ENCODE data around the gene SLC26A5. TPM values are rescaled to one million over a fixed set of nuclear protein-coding genes. Genes with fewer than 3 reads are reported as not detected.

Gene SLC26A5
- total and polyA plus RNA-seq, 10 of the 15 experiments (the other 5 are each of a cell fraction or from before 2014, with no cell fraction given): 0.03 TPM; not detected in 9

DNA sequence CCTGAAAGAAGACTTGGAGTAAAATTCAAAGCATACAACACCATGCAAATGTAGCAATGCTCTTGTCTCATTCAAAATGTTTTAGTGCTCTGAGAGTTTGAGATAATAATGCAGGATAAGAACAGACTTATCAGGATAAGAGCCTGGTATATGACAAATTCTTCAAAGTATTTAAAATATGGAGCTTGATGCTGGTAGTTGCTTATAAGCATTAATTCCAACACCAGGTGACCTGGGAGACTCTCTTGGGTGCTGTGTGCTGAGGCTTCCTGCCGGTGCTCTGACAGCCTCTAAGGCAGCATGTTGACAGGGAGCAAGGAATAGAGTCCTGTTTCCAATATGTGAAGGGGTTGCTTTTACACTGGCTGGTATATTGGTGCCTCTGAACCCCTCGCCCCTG, 34.8 kb upstream of the SLC26A5 start:
- in situ Hi-C loops (cut with MboI): no loop called here
- H2AFZ ChIP-seq (ENCODE audit: control insufficient read depth, low read depth, low read length): no peak overlapping the region
- H3K79me2 ChIP-seq (ENCODE audit: control insufficient read depth, insufficient read depth, low read length): no peaks in the 10 kb centered on the region
- H3K27me3 ChIP-seq (replicated peaks in 1 of 2; ENCODE audit: control insufficient read depth in 2 of 2, insufficient read depth in 2 of 2, low read length in 1 of 2): no peaks in the 10 kb centered on the region; a peak in 1 of 4 replicates
- no peaks in the 10 kb centered on the region for H3K4me1 ChIP-seq (ENCODE audit: control insufficient read depth, insufficient read depth, low read length)
- ChIA-PET CTCF (no interaction called here), SMC1A (ENCODE audit: uncharacterized antibody, unreplicated experiment) (no interaction called here), POLR2A (no interaction called here), RAD21 (ENCODE audit: unreplicated experiment) (no interaction called here)
- 0% methylated on average over 2 of the region's 2 CpGs for WGBS (ENCODE audit: insufficient coverage, insufficient replicate concordance, low lambda C conversion rate, missing lambda C conversion rate)
- no peak overlapping the region for H3K9ac ChIP-seq (ENCODE audit: control insufficient read depth, insufficient read depth, low read length)
- no TSS peak for BruUV-seq (replicated peaks)
- no peaks in the 10 kb centered on the region for H3K9me3 ChIP-seq (replicated peaks; ENCODE audit: control insufficient read depth, insufficient read depth, low read length)
- no peak overlapping the region for H3K4me3 ChIP-seq
- H3K4me2 ChIP-seq (ENCODE audit: control insufficient read depth, insufficient read depth): no peak overlapping the region
- intact Hi-C loops (cut with micrococcal nuclease; ENCODE audit: unreplicated experiment): no loop called here
- no peak for TF ChIP-seq ATF7 (IDR thresholded peaks at IDR 0.05; ENCODE audit: low read depth)
- TF ChIP-seq, protein P1, sequence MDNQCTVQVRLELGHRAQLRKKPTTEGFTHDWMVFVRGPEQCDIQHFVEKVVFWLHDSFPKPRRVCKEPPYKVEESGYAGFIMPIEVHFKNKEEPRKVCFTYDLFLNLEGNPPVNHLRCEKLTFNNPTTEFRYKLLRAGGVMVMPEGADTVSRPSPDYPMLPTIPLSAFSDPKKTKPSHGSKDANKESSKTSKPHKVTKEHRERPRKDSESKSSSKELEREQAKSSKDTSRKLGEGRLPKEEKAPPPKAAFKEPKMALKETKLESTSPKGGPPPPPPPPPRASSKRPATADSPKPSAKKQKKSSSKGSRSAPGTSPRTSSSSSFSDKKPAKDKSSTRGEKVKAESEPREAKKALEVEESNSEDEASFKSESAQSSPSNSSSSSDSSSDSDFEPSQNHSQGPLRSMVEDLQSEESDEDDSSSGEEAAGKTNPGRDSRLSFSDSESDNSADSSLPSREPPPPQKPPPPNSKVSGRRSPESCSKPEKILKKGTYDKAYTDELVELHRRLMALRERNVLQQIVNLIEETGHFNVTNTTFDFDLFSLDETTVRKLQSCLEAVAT (IDR thresholded peaks at IDR 0.05): no peak
- no peak for TF ChIP-seq BCL11A (IDR thresholded peaks at IDR 0.05; ENCODE audit: low read depth, low read length)
- TF ChIP-seq, protein P2, sequence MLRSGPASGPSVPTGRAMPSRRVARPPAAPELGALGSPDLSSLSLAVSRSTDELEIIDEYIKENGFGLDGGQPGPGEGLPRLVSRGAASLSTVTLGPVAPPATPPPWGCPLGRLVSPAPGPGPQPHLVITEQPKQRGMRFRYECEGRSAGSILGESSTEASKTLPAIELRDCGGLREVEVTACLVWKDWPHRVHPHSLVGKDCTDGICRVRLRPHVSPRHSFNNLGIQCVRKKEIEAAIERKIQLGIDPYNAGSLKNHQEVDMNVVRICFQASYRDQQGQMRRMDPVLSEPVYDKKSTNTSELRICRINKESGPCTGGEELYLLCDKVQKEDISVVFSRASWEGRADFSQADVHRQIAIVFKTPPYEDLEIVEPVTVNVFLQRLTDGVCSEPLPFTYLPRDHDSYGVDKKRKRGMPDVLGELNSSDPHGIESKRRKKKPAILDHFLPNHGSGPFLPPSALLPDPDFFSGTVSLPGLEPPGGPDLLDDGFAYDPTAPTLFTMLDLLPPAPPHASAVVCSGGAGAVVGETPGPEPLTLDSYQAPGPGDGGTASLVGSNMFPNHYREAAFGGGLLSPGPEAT (IDR thresholded peaks at IDR 0.05; ENCODE audit: low read depth): no peak
- TF ChIP-seq POLR2AphosphoS2 (IDR thresholded peaks at IDR 0.05; ENCODE audit: low read depth, low read length): no peak
- TF ChIP-seq, protein P3, sequence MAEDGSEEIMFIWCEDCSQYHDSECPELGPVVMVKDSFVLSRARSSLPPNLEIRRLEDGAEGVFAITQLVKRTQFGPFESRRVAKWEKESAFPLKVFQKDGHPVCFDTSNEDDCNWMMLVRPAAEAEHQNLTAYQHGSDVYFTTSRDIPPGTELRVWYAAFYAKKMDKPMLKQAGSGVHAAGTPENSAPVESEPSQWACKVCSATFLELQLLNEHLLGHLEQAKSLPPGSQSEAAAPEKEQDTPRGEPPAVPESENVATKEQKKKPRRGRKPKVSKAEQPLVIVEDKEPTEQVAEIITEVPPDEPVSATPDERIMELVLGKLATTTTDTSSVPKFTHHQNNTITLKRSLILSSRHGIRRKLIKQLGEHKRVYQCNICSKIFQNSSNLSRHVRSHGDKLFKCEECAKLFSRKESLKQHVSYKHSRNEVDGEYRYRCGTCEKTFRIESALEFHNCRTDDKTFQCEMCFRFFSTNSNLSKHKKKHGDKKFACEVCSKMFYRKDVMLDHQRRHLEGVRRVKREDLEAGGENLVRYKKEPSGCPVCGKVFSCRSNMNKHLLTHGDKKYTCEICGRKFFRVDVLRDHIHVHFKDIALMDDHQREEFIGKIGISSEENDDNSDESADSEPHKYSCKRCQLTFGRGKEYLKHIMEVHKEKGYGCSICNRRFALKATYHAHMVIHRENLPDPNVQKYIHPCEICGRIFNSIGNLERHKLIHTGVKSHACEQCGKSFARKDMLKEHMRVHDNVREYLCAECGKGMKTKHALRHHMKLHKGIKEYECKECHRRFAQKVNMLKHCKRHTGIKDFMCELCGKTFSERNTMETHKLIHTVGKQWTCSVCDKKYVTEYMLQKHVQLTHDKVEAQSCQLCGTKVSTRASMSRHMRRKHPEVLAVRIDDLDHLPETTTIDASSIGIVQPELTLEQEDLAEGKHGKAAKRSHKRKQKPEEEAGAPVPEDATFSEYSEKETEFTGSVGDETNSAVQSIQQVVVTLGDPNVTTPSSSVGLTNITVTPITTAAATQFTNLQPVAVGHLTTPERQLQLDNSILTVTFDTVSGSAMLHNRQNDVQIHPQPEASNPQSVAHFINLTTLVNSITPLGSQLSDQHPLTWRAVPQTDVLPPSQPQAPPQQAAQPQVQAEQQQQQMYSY (CRISPR knock-in tag; IDR thresholded peaks at IDR 0.05): no peak
- no peak for TF ChIP-seq CEBPB (IDR thresholded peaks at IDR 0.05; ENCODE audit: borderline replicate concordance in 1 of 2, low read depth in 2 of 2, low read length in 2 of 2)
- no peak for TF ChIP-seq POLR2A (IDR thresholded peaks at IDR 0.05; ENCODE audit: low read depth, low read length)
- no peak for TF ChIP-seq MEF2B (IDR thresholded peaks at IDR 0.05; ENCODE audit: partially characterized antibody, poor library complexity, severe bottlenecking)
- TF ChIP-seq, protein P4, sequence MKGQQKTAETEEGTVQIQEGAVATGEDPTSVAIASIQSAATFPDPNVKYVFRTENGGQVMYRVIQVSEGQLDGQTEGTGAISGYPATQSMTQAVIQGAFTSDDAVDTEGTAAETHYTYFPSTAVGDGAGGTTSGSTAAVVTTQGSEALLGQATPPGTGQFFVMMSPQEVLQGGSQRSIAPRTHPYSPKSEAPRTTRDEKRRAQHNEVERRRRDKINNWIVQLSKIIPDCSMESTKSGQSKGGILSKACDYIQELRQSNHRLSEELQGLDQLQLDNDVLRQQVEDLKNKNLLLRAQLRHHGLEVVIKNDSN (IDR thresholded peaks at IDR 0.05; ENCODE audit: borderline replicate concordance, extremely low read length, insufficient read depth, low read depth, low read length): no peak
- TF ChIP-seq TCF12 (IDR thresholded peaks at IDR 0.05; ENCODE audit: low read depth, low read length): no peak
- no peaks in the 10 kb centered on the region for H4K20me1 ChIP-seq (ENCODE audit: control insufficient read depth, insufficient read depth)
- FAIRE-seq (no peak), ATAC-seq (no peak), DNase-seq (ENCODE audit: low read depth, low spot score) (no peak)
- no peak overlapping the region for H3K27ac ChIP-seq (ENCODE audit: control insufficient read depth, insufficient read depth)
- H3K36me3 ChIP-seq (ENCODE audit: control insufficient read depth in 2 of 2, insufficient read depth in 2 of 2, low read length in 1 of 2): no peaks in the 10 kb centered on the region

Measured in GM12878 (cell line).